GM12865 (cell line): ENCODE results near the gene CACNG1.
"Not testable (repeated sequence)": the region's sequence is repeated elsewhere in the genome, so short reads cannot be mapped to it uniquely, and the experiment has no call there.

Experiments used
- DNase-seq: peaks from one replicate; pipeline ENCODE4 v3.0.0; 2010; ENCODE audit warnings: low read depth
- H3K4me3 ChIP-seq: 2 replicates; pipeline ENCODE4 v1.5.1; 2011; ENCODE audit warnings: mild to moderate bottlenecking, low read depth, low read length, control low read depth
- TF ChIP-seq, protein P1 (sequence below): IDR thresholded peaks from 2 replicates; pipeline ENCODE4 v1.5.1; 2011; ENCODE audit warnings: low read length, control low read depth, low read depth, inconsistent platforms; ENCODE audit not compliant: insufficient read depth; ENCODE audit errors: missing control alignments

Gene CACNG1

DNA sequence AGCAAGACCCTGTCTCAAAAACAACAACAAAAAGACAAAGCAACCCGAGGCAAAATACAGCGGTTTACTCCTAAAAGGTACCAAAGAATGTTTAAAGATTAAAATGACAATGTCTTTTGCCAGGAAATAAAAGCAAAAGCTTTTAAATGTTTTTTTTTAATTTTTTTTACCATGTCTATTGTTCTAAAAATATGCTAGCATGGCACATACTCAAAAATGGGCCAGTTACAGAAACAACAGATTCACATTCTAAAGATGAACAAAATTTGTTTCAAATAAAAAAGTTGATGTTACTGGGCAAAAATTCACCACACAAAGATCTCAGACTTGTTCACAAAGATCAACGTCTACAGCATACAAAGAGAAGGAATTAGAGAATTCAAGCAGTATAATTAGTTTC lies 41.1 kb downstream of the CACNG1 start:
- DNase-seq: no peak
- TF ChIP-seq, protein P1, sequence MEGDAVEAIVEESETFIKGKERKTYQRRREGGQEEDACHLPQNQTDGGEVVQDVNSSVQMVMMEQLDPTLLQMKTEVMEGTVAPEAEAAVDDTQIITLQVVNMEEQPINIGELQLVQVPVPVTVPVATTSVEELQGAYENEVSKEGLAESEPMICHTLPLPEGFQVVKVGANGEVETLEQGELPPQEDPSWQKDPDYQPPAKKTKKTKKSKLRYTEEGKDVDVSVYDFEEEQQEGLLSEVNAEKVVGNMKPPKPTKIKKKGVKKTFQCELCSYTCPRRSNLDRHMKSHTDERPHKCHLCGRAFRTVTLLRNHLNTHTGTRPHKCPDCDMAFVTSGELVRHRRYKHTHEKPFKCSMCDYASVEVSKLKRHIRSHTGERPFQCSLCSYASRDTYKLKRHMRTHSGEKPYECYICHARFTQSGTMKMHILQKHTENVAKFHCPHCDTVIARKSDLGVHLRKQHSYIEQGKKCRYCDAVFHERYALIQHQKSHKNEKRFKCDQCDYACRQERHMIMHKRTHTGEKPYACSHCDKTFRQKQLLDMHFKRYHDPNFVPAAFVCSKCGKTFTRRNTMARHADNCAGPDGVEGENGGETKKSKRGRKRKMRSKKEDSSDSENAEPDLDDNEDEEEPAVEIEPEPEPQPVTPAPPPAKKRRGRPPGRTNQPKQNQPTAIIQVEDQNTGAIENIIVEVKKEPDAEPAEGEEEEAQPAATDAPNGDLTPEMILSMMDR: no peak

DNA sequence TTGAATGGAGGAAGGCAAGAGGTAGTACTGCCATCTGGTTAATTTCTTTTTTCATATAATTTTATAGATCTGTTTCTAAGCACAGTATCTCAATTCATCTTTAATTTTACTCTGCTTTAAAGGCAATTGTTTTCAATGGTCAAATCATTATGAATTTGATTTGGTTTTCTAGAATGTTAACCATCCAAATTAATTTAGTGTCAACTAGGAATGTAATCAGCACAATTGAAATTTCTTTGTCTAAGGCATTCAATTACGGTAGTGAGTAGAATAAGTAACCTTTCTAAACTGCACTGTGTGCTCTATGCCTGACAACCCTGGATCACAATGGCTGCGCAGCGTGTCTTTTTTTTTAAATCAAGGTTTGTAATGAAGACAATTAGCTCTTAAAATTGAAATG lies 44.3 kb downstream of the CACNG1 start:
- TF ChIP-seq, protein P1: no peak
- H3K4me3 ChIP-seq: no peak overlapping the region
- DNase-seq: no peak

More for the DNA sequence above, 41.1 kb downstream of the CACNG1 start:
- no peak overlapping the region for H3K4me3 ChIP-seq

DNA sequence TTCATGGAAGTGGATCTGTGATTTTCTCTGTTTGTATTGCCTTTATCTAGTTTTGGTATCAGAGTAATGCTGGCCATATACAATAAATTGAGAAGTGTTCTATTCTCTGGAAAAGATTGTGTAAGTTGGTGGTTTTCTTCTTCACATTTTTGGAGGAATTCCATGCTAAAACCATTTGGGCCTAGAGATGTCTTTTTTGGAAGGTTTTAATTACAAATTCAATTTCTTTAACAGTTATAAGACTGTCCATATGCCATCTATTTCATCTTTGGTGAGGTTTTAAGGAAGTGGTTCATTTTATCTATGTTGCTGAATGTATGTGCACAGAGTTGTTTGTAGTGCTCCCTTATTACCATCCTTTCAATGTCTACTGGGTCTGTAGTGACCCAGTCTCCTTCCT lies 46.0 kb downstream of the CACNG1 start:
- no peak overlapping the region for H3K4me3 ChIP-seq
- no peak for DNase-seq
- TF ChIP-seq, protein P1: no peak

DNA sequence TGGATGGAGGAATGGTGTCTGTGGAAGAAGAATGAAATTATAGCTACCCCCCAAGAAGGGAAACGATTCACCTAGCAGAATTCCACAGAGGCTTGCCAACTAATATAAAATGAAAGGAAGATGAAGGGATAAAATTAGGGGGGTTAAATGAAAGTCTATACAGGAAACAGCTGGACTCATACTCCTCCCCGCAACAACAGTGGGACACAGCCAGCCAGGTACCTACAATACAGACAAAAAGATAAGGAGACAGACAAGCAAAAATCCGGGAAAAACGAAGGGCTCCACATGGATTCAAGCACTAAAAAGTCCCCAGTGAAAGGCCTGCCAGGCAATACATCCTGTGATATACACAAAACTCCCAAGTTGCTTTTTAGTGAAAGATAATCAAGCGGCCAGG lies 47.9 kb downstream of the CACNG1 start:
- TF ChIP-seq, protein P1: no peak
- DNase-seq: no peak
- H3K4me3 ChIP-seq: no peak overlapping the region

DNA sequence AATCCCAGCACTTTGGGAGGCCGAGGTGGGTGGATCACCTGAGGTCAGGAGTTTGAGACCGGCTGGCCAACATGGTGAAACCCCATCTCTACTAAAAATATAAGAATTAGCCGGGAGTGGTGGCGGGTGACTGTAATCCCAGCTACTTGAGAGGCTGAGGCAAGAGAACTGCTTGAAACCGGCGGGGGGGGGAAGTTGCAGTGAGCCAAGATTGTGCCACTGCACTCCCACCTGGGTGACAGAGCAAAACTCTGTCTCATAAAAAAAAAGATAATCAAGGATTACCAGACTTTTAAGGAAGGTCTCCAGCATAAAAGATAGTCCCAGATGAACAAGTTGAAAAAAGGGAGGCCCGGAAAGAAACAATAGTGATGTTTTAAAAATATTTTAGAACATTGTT lies 48.4 kb downstream of the CACNG1 start:
- not testable (repeated sequence) for H3K4me3 ChIP-seq, DNase-seq

DNA sequence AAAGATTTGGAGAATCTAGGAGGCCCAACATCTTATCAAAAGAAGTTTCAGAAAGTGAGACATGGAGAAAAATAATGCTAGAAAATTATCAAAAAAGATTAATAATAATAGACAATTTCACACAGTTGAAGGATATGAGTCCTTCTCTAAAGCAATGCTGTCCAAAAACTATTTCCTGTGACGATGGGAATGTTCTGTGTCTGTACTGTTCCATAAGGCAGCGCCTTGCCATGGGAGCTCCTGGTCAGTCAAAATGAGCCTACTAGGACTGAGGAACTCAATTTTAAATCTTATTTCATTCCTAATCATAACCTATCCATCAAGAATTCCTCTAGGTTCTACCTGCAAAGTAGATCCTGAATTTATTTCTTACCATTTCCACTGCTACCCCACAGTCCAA lies 49.0 kb downstream of the CACNG1 start:
- no peak for DNase-seq
- TF ChIP-seq, protein P1: no peak
- H3K4me3 ChIP-seq: no peak overlapping the region

DNA sequence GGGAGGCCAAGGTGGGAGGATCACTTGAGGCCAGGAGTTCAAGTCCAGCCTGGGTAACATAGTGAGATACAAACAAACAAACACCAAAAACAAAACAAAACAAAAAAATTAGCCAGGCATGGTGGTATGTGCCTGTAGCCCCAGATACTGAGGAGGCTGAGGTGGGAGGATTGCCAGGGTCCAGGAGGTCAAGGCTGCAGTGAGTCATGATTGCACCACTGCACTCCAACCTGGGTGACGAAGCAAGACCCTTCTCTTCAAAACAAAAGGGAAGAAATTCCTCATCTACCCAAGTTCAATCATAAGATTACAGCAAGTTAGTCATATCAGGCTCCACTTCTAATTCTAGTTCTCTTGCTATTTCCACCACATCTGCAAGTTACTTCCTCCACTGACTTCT lies 50.9 kb downstream of the CACNG1 start:
- DNase-seq, H3K4me3 ChIP-seq: not testable (repeated sequence)

DNA sequence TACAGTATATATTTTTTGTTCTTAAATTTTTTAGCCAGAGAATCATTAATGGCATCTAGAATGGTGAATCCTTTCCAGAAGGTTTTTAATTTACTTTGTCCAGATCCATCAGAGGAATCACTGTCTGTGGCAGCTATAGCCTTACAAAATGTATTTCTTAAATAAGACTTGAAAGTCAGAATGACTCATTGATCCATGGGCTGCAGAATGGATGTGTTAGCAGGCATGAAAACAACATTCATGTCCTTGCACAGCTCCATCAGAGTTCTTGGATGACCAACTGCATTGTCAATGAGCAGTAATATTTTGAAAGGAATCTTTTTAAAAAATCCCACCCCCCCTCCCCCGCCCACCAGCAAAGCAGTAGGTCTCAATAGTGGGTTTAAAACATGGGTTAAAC lies 51.4 kb downstream of the CACNG1 start:
- DNase-seq: no peak
- TF ChIP-seq, protein P1: no peak
- H3K4me3 ChIP-seq: no peak overlapping the region
